H1 (cell line): Measurements from ENCODE around the gene KCNJ10.

Experiments used
- CEBPB ChIP-seq: IDR thresholded peaks from 2 replicates; pipeline ENCODE4 v1.6.1; 2012; ENCODE audit warnings: low read depth, low read length
- EGR1 ChIP-seq: IDR thresholded peaks from 2 replicates; pipeline ENCODE4 v1.6.1; 2011; ENCODE audit warnings: low read depth, low read length, borderline replicate concordance
- EP300 ChIP-seq, 2 experiments: IDR thresholded peaks; 1 replicate in 1 of 2; 2 replicates in 1 of 2; pipeline ENCODE4 v1.6.1; 2011 to 2012; ENCODE audit warnings: low read depth in 2 of 2, low read length in 2 of 2, mild to moderate bottlenecking in 2 of 2, borderline replicate concordance in 1 of 2, inconsistent platforms in 1 of 2, moderate library complexity in 1 of 2
- EZH2 ChIP-seq: fragments of 200-600 bp; sonication (generic); IDR thresholded peaks from 2 replicates; pipeline ENCODE4 v1.7.1; 2012; ENCODE audit warnings: low read depth, mild to moderate bottlenecking, moderate library complexity, low read length, inconsistent platforms; ENCODE audit not compliant: severe bottlenecking
- KDM5A ChIP-seq: fragments of 200-600 bp; IDR thresholded peaks from 2 replicates; pipeline ENCODE4 v1.7.1; 2012; ENCODE audit warnings: mild to moderate bottlenecking, low read length, inconsistent platforms, mixed read lengths
- POLR2A ChIP-seq, 2 experiments: IDR thresholded peaks; 1 replicate in 1 of 2; 2 replicates in 1 of 2; pipeline ENCODE4 v1.6.1; 2011; ENCODE audit warnings: low read depth in 2 of 2, low read length in 2 of 2, mild to moderate bottlenecking in 2 of 2; ENCODE audit errors: control extremely low read depth in 1 of 2
- RXRA ChIP-seq: IDR thresholded peaks from 2 replicates; pipeline ENCODE4 v1.6.1; 2011; ENCODE audit warnings: low read depth, mild to moderate bottlenecking, low read length, moderate library complexity; ENCODE audit not compliant: insufficient read depth
- ZNF274 ChIP-seq: IDR thresholded peaks from 2 replicates; pipeline ENCODE4 v1.7.0; 2012; ENCODE audit warnings: low read length, borderline replicate concordance; ENCODE audit errors: extremely low read depth

DNA sequence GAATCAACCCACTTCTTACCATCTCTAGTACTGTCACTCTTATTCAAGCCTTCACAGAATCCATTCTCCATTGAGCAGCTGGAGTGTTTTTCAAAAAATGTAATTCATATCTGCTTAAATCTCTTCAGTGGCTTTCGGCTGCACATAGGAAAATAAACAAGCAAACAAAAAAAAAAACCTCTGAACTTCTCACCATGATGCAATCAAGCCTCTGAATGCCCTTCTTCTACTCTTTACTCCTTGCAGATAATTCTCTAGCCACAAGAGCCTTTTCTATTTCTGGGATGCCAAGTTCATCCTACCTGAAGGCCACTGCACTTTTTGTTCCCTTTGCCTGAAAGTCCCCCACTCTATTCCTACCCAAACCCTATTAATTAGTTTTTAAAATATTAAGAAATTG is 52.4 kb downstream of the KCNJ10 start:
- TF ChIP-seq RXRA, result no peak
- TF ChIP-seq KDM5A, result no peak
- no peak for TF ChIP-seq POLR2A (IDR thresholded peaks at IDR 0.05; ENCODE audit: control extremely low read depth in 1 of 2, low read depth in 2 of 2, low read length in 2 of 2)
- TF ChIP-seq CEBPB, result no peak
- no peak for TF ChIP-seq EP300 (IDR thresholded peaks at IDR 0.05; ENCODE audit: borderline replicate concordance in 1 of 2, low read depth in 2 of 2, low read length in 2 of 2)
- TF ChIP-seq EZH2, result no peak
- no peak for TF ChIP-seq ZNF274
- no peak for TF ChIP-seq EGR1
